HG02938 (cell line): ENCODE measurements around the gene PHF19.

ENCODE experiments used
- ATAC-seq: cut with Tn5 transposase; IDR thresholded peaks from one replicate; pipeline ENCODE4 v1.9.1; 2021; ENCODE audit warnings: mild to moderate bottlenecking, moderate library complexity; ENCODE audit not compliant: unreplicated experiment

Gene PHF19

DNA sequence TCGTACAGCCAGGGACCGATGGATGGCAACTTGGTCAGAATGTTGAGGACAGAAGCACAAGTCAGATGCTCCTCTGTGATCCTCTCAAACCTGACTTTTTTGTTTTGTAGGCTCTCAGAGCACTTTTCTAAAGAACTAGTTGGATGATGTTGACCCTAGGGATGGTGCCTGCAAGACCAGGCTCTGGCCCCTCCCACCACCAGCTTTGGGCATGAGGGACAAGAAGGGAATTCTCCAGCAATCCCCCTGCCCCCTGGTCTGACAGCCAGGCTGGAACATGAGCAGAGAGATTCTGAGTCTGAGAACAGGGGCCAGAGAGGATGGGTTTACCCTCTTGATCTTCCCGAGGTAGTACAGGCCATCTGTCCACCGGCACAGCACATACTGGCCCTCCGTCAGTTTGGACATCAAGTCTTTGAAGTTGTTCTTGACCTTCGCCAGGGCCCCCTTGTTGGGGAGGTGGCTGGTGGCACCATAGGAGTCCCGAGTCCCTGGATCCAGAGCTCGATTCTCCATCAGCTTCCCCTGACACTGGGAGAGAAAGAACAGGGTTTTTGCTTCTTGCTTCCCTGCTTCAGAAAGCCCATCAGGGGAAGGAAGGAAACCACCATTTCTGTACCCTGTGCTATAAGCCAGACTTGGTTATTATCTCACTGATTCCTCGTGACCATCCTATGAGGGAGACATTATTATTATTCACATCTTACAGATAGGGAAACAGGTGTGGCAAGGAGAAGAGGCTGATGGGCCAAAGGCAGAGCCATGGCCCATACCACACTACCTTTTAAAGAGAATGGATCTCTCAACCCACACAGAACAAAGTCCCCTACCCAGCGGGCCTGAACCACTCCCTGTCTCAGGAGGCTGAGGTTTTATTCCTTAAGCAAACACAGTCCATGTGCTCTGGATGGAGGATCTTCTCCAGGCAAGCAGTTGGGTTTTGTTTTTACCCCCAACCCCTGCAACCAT, 2.5 kb downstream of the PHF19 start:
- ATAC-seq = no peak

DNA sequence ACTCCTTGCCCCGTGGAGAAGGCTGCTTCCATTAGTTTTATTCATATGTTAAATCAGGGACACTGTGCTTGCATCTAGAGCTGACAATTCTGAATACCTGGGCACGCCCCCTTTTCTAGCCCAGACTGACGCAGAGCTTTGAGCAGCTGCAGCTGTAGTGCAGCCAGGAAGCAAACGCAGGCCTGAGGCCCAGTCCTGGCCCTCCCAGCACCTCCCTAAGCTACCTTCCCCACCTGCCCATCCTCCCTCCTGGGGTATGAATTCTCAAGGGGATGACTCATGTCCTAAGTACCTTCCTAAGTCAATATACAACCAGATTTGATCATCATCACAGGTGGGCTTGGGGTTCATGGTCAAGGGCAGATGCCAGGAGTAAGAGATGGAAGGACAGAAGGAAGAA, 3.5 kb downstream of the PHF19 start:
- ATAC-seq = no peak

GRCh38 chr9:120872791-120873502, 4.0 kb downstream of the PHF19 start:
- no peak for ATAC-seq

DNA sequence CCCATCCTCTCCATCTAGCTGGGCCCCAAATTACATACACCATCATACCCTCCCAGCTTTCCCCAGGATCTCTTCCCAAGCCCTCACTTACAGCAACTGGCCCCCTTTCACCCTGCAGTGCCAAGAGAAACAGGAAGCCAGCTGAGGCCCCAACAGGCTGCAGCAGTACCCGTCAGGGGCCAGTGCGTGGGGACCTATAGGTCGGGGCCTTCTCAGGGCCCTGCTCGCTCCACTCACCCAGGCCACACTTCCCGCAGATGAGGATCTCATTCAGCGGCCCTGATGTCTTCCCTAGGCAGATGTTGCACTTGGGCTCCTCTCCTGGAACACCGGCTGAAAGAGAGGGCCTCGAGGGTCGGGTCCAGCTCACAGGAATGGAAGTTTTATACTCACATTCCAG, 6.8 kb downstream of the PHF19 start:
- ATAC-seq = no peak

DNA sequence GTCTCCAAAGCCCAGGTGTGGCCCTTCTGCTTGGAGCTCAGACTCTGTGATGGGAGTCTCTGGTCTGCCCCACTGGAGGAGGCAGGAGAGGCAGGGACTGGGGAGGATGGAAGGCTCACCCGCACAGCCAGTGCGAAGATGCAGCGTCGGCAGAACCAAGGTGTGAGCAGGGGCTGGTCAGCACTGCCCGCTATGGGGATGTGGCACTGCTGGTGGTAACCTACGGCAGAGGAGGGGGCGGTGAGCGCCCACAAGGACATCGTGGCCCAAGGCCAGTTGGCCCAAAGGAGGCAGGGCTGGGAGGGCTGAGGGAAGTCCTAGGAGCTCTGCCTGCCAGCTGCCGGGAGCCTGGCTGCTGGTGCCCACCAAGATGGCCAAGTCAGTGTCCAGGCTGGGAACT, 7.3 kb downstream of the PHF19 start:
- no peak for ATAC-seq

DNA sequence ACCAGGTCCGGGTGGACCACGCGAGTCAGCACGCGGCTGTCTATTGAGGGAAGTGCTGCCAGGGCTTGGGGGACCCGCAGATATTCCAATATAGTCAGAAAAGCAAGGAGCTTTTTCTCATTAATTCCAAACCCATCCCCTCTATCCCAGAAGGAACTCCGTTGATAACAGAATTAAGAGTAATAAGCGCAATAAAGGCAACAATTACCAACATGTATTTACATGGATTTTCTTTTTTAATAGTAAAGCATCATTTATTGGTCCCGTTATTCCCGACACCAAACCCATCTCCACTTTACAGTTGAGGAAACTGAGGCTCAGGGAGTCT, 7.7 kb downstream of the PHF19 start:
- ATAC-seq = no peak

DNA sequence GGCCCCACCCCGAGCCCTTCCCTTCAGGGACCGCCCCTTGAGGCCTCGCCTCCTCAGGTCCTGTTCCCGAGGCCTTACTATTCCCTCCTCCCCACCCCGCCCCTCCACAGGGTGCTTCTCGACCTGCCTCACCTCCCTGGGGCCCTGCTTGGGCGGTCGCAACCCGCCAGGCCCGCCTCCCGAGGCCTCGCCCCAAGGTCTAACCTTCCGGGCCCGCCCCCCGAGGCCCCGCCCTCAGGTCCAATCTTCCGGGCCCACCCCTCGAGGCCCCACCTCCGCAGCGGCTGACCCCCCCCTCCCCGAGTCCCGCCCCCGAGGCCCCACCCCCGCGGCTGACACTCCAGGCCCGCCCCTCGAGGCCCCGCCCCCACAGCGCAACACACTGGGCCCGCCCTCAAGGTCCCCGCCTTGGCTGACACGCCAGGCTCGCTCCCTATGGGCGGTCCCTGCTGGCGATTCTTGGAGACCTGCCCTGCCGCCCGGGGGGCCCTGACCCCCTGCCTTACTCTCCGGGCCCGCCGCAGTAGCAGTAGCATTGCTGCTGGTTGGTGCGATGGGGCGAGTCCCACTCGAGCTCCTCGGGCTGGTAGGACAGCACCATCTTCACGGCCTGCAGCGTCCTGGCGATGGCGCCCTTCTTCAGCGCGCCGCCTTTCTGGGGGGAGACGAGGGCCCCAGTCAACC, 8.2 kb downstream of the PHF19 start:
- ATAC-seq = peak; percentile 82

- no peak for ATAC-seq
Observed at GRCh38 chr9:120868339-120868675, 8.7 kb downstream of the PHF19 start.

DNA sequence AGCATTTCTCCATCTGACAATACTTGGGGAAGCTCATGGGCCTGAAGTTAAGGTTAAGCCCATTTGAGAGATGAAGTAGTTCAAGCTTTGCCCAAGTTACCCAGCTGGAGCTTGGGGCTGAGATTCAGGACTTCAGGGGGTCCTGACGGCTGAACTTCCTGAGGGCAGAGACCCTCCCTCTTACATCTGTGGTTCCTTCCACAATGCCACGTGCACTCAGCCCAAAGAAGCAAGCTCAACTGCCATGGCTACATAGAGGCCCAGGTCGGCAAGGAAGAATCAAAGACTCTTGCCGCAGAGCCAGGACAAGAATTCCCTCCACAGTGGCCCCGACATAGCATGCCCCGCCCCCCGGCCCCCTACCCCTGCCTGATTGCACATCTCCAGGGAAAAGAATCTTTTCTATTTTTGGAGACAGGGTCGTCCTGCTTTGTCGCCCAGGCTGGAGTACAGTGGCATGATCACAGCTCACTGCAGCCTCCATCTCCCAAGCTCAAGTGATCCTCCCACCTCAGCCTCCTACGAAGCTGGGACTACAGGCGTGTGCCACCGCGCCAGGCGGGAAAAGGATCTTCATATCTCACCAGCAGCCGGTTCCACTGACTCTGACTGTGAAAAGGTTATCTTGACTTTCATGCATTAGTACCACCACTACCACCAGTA, 9.2 kb downstream of the PHF19 start:
- no peak for ATAC-seq

DNA sequence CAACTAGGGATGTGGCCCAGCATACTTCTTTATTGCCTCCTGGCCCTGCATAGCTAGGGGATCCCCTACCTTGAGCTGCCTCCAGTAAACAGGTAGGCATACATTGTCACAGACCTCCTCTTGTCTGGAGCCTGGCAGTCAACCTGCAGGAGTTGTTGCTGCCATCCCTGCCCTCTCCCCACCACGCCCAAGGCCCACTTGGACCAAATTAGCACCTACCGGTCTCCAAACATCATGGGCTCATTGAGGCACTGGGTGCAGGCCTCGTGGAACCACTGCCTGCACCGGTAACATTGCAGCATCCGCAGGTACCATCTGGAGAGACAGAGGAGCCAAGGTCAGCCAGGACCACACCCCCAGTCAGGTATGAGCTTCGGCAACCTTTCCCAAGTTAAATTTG, 10.3 kb downstream of the PHF19 start:
- no peak for ATAC-seq

GRCh38 chr9:120865809-120866208, 11.2 kb downstream of the PHF19 start:
- ATAC-seq = no peak

GRCh38 chr9:120865176-120865575, 11.8 kb downstream of the PHF19 start:
- ATAC-seq = no peak

DNA sequence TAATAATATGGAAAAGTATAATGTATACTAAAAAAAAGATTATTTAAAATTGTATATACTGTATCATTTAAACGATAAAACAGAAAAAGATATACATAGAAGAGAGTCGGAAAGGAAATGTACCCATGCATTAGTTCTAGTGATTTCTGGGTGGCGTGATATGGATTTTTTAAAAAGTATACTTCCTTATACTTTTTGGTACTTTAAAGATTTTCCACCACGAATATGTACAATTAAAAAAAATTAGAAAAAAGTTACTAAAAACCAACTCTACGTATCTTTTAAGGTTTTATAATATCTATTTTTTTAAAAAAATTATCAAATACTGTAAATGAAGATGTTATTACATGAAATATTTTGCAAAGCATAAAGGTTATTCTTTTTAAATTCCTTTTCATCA, 12.3 kb downstream of the PHF19 start:
- ATAC-seq = no peak

- ATAC-seq = no peak
Observed at GRCh38 chr9:120863833-120864232, 13.2 kb downstream of the PHF19 start.

DNA sequence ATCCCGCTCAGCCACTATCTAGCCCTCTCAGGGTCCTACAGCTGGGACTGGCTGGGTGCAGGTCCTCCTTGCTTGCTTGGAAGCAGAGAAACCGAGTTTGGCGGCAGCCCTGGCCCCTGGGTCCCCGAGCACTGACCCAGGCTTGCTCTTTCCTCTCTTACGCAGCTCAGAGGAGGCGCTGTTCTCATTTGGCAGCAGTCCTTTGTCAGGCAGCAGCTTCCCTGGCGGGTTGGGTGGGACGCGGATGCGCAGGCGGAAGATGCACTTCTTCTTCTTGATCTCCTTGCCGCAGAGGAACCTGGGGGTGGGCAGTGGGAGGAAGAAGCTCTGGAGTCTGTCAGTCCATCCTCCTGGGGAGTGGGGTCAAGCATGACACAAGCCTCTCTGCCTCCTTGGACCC, 14.5 kb downstream of the PHF19 start:
- ATAC-seq = no peak

DNA sequence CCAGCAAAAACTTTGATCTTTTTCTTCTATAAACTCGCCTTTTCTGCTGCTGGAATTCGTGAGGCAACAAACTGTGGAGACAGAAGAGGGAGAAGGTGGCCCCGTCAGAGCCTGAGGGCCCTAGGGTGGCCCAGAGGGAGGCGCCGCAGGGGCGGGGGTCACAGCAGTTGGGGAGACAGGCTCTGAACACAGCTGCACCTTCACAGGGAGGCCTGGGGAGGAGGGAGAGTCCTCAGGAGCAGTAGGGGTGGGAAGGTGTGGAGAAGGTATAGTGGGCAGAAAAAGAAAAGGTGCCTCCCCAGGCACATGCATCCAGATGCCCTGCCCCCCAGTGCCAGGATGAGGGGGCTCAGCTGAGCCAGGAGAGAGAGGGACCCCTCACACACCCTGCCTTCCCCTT, 15.1 kb downstream of the PHF19 start:
- no peak for ATAC-seq

DNA sequence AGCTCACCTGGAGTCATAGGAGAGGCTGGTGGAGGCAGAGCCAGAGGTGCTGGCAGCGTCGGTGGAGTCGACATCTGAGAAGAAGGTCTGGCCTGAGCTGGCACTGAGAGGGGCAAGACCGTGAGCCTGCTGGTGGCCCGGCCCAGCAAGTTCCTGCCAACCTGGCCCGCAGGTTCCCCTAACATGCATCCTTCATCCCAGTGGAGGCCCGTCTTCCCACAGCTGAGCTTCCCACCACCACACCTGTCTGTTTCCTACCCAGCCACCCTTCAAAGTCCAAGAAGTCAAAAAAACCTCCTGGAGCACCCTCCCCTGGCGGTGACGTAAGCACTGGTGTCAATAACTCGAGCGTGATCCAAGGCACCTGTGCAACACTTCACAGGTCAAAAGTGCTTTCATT, 16.9 kb downstream of the PHF19 start:
- no peak for ATAC-seq

DNA sequence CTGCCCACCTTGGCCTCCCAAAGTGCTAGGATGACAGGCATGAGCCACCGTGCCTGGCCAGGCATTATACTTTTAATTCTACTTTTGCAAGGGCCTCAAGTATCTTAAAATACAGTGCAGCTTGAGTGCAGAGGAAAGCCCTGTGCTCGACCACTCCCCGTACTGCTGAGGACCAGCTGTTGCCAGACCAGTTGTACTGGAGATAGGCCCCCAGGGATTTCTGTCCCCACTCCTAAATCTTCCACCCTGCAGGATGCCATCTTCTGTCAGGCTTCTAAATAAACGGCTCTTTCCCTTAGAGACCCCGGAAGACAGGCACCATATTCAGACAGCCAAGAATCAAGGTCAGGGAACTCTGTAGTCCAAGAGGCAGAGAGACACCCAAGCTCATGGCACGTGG, 17.6 kb downstream of the PHF19 start:
- ATAC-seq = no peak

GRCh38 chr9:120857902-120858301, 19.1 kb downstream of the PHF19 start:
- no peak for ATAC-seq

- no peak for ATAC-seq
Observed at GRCh38 chr9:120857481-120857880, 19.5 kb downstream of the PHF19 start.

- no peak for ATAC-seq
Observed at GRCh38 chr9:120856700-120857099, 20.3 kb downstream of the PHF19 start.
